Measurements from ENCODE around the gene ADIPOQ. TPM values are rescaled to one million over a fixed set of nuclear protein-coding genes. Genes with fewer than 3 reads are reported as not detected.

ADIPOQ gene
- total and polyA plus RNA-seq, 2 of the 4 experiments (the other 2 are of a cell fraction) = not detected

GRCh38 chr3:186896875-186897274, 54.4 kb downstream of the ADIPOQ start:
- TF ChIP-seq NFE2L2 (IDR thresholded peaks at IDR 0.05; ENCODE audit: low read depth, low read length) = no peak
- TF ChIP-seq RAD21 (IDR thresholded peaks at IDR 0.05; ENCODE audit: low read length) = no peak
- no peak for TF ChIP-seq MXI1 (IDR thresholded peaks at IDR 0.05; ENCODE audit: borderline replicate concordance, low read depth, low read length)
- TF ChIP-seq RCOR1 (IDR thresholded peaks at IDR 0.05; ENCODE audit: insufficient replicate concordance, low read length) = no peak
- no peak for TF ChIP-seq FOS (IDR thresholded peaks at IDR 0.05; ENCODE audit: low read depth, low read length)
- TF ChIP-seq CEBPB (IDR thresholded peaks at IDR 0.05; ENCODE audit: low read depth, low read length) = no peak
- TF ChIP-seq BHLHE40 (IDR thresholded peaks at IDR 0.05; ENCODE audit: low read depth, low read length) = no peak
- TF ChIP-seq CHD1 (IDR thresholded peaks at IDR 0.05; ENCODE audit: low read depth, low read length) = no peak
- no peak for TF ChIP-seq ELK1 (IDR thresholded peaks at IDR 0.05; ENCODE audit: borderline replicate concordance, low read depth, low read length)
- no peak for TF ChIP-seq POLR2A (IDR thresholded peaks at IDR 0.05; ENCODE audit: low read depth, low read length)
- Histone ChIP-seq H4K20me1 (ENCODE audit: insufficient read depth, low read length) (no peaks in the 10 kb centered on the region), H2BK15ac (ENCODE audit: low read depth, low read length) (no peak overlapping the region), H2AK5ac (ENCODE audit: low read depth, low read length) (no peak overlapping the region), H4K5ac (ENCODE audit: low read depth, low read length) (no peak overlapping the region), H2AFZ (replicated peaks; ENCODE audit: low read length, poor library complexity) (no peak overlapping the region), H3K4me2 (ENCODE audit: low read depth, low read length) (no peak overlapping the region), H3K4me3 (ENCODE audit: insufficient read depth, low read depth, low read length) (no peak overlapping the region), H3K27me3 (ENCODE audit: control insufficient read depth, insufficient read depth, low read length) (peaks cover 1% of the 10 kb centered on the region; the same call in 1 of the 2 replicates), H3K18ac (ENCODE audit: low read depth, low read length) (no peak overlapping the region), H2BK20ac (ENCODE audit: low read depth, low read length) (no peak overlapping the region), H4K8ac (ENCODE audit: low read depth in 2 of 2, low read length in 2 of 2) (no peak overlapping the region), H3K9me1 (ENCODE audit: insufficient read depth, low read length) (no peaks in the 10 kb centered on the region), H2BK5ac (ENCODE audit: low read depth, low read length, poor library complexity, severe bottlenecking) (no peak overlapping the region), H3K36me3 (ENCODE audit: control insufficient read depth, insufficient read depth, low read length) (no peaks in the 10 kb centered on the region), H3K9ac (ENCODE audit: low read depth, low read length) (no peak overlapping the region), H3K9me3 (ENCODE audit: control insufficient read depth, insufficient read depth, low read length) (no peaks in the 10 kb centered on the region), H2BK120ac (ENCODE audit: low read depth, low read length) (no peak overlapping the region), H3K79me1 (ENCODE audit: low read depth in 1 of 2, low read length in 2 of 2) (no peaks in the 10 kb centered on the region), H4K91ac (ENCODE audit: insufficient read depth, low read depth, low read length) (no peak overlapping the region), H3K56ac (ENCODE audit: extremely low read depth, insufficient read depth, low read length) (no peak overlapping the region), H3K4ac (ENCODE audit: low read depth, low read length) (no peak overlapping the region), H3K23ac (ENCODE audit: low read depth, low read length) (no peak overlapping the region), H2AK9ac (replicated peaks; ENCODE audit: low read depth, low read length, poor library complexity) (no peak overlapping the region), H3K27ac (ENCODE audit: insufficient read depth, low read length) (no peak overlapping the region), H3K14ac (replicated peaks; ENCODE audit: low read depth, low read length) (no peak overlapping the region), H3K4me1 (ENCODE audit: control insufficient read depth, insufficient read depth, low read length) (no peaks in the 10 kb centered on the region)
- ChIA-PET POLR2A (ENCODE audit: unreplicated experiment) (no interaction called here), CTCF (no interaction called here)
- dilution Hi-C loops (cut with HindIII; ENCODE audit: low sequenced_read_pairs, unreplicated experiment) = no loop called here
- no peak for DNase-seq
- in situ Hi-C loops (cut with MboI; ENCODE audit: low sequenced_read_pairs) = no loop called here
- no peak for ATAC-seq (ENCODE audit: low read depth)
- no CpG with 5 or more reads among the region's 4 CpGs for WGBS, 2 experiments (ENCODE audit: extremely low coverage in 2 of 2, insufficient read length in 1 of 2)
- no TSS peak for BruUV-seq (replicated peaks)
- intact Hi-C loops (cut with micrococcal nuclease) = no loop called here
